GOT3 (cell line): ENCODE results near the gene ARHGEF28.

Experiments
- DNase-seq: peaks from one replicate; lab custom pipeline; 2025; ENCODE audit warnings: mixed read lengths; lab: John Stamatoyannopoulos, UW

ARHGEF28 gene

GRCh38 chr5:73938280-73938937 is 312.4 kb downstream of the ARHGEF28 start:
- no peak for DNase-seq

- DNase-seq, result no peak
These were observed 312.9 kb downstream of the ARHGEF28 start for GRCh38 chr5:73938938-73939320.

- no peak for DNase-seq
These were observed 313.6 kb downstream of the ARHGEF28 start for GRCh38 chr5:73939557-73939956.

- no peak for DNase-seq
These were observed 314.0 kb downstream of the ARHGEF28 start for GRCh38 chr5:73940026-73940425.

- no peak for DNase-seq
These were observed 314.8 kb downstream of the ARHGEF28 start for GRCh38 chr5:73940801-73941200.

- no peak for DNase-seq
These were observed 316.8 kb downstream of the ARHGEF28 start for GRCh38 chr5:73942783-73943182.

GRCh38 chr5:73943397-73943796 is 317.4 kb downstream of the ARHGEF28 start:
- no peak for DNase-seq

- no peak for DNase-seq
These were observed 318.6 kb downstream of the ARHGEF28 start for GRCh38 chr5:73944581-73944980.

- DNase-seq, result no peak
These were observed 319.5 kb downstream of the ARHGEF28 start for GRCh38 chr5:73945505-73945904.

GRCh38 chr5:73946278-73946677 is 320.3 kb downstream of the ARHGEF28 start:
- DNase-seq, result no peak

GRCh38 chr5:73946919-73947602 is 321.1 kb downstream of the ARHGEF28 start:
- no peak for DNase-seq

GRCh38 chr5:73947906-73948640 is 322.1 kb downstream of the ARHGEF28 start:
- DNase-seq, result no peak

GRCh38 chr5:73948720-73949119 is 322.7 kb downstream of the ARHGEF28 start:
- DNase-seq, result no peak

- DNase-seq, result no peak
These were observed 324.5 kb downstream of the ARHGEF28 start for GRCh38 chr5:73950441-73950873.

GRCh38 chr5:73950912-73951430 is 325.0 kb downstream of the ARHGEF28 start:
- DNase-seq, result no peak

GRCh38 chr5:73952872-73953271 is 326.9 kb downstream of the ARHGEF28 start:
- DNase-seq, result no peak

GRCh38 chr5:73954381-73954780 is 328.4 kb downstream of the ARHGEF28 start:
- DNase-seq, result no peak

- no peak for DNase-seq
These were observed 329.4 kb downstream of the ARHGEF28 start for GRCh38 chr5:73955271-73955846.

- DNase-seq, result no peak
These were observed 331.5 kb downstream of the ARHGEF28 start for GRCh38 chr5:73957397-73958001.

GRCh38 chr5:73958037-73958436 is 332.0 kb downstream of the ARHGEF28 start:
- DNase-seq, result no peak

- DNase-seq, result no peak
These were observed 334.0 kb downstream of the ARHGEF28 start for GRCh38 chr5:73960023-73960422.

- DNase-seq, result no peak
These were observed 334.4 kb downstream of the ARHGEF28 start for GRCh38 chr5:73960426-73960825.
